Hindlimb muscle (tissue), 1 donor: ENCODE data around the gene TATDN2. TPM values are rescaled to one million over a fixed set of nuclear protein-coding genes. Genes with fewer than 3 reads are reported as not detected.
"Not testable (repeated sequence)": the region's sequence is repeated elsewhere in the genome, so short reads cannot be mapped to it uniquely, and the experiment has no call there.

Experiments used
- DNase-seq: peaks from one replicate; pipeline ENCODE4 v3.0.0-alpha.2; 2013
- polyA plus RNA-seq: library from polyadenylated mRNA; unstranded; fragments of 120-200 nt; gene quantifications from one replicate; pipeline ENCODE4 v1.2.1, GENCODE V29; 2013; ENCODE audit not compliant: insufficient read length

TATDN2 gene
- polyA plus RNA-seq, 1 donor: 18.4 TPM

- no peak for DNase-seq
Observed at GRCh38 chr3:10290481-10291176, 42.4 kb downstream of the TATDN2 start.

- no peak for DNase-seq
Observed at GRCh38 chr3:10291641-10292040, 43.4 kb downstream of the TATDN2 start.

GRCh38 chr3:10292505-10293419 is 44.5 kb downstream of the TATDN2 start, which contains the start of gene GHRL:
Gene GHRL (minus strand): TSS chr3:10292947. CDS start chr3:10290180, 2,767 bp downstream.
- no peak for DNase-seq

GRCh38 chr3:10294030-10294586 is 45.8 kb downstream of the TATDN2 start:
- DNase-seq: no peak

GRCh38 chr3:10298064-10298463 is 49.8 kb downstream of the TATDN2 start:
- not testable (repeated sequence) for DNase-seq

GRCh38 chr3:10299175-10299574 is 50.9 kb downstream of the TATDN2 start:
- DNase-seq: no peak

- no peak for DNase-seq
Observed at GRCh38 chr3:10299679-10300078, 51.4 kb downstream of the TATDN2 start.

GRCh38 chr3:10300087-10300486 is 51.8 kb downstream of the TATDN2 start:
- no peak for DNase-seq

GRCh38 chr3:10303105-10303504 is 54.8 kb downstream of the TATDN2 start:
- no peak for DNase-seq

GRCh38 chr3:10303785-10304184 is 55.5 kb downstream of the TATDN2 start:
- DNase-seq: no peak

- DNase-seq: no peak
Observed at GRCh38 chr3:10304905-10305304, 56.6 kb downstream of the TATDN2 start.

GRCh38 chr3:10305331-10305902 is 57.2 kb downstream of the TATDN2 start:
- no peak for DNase-seq

- DNase-seq: no peak
Observed at GRCh38 chr3:10306156-10306555, 57.9 kb downstream of the TATDN2 start.

GRCh38 chr3:10308678-10309077 is 60.4 kb downstream of the TATDN2 start:
- DNase-seq: no peak

- no peak for DNase-seq
Observed at GRCh38 chr3:10309736-10310135, 61.5 kb downstream of the TATDN2 start.

- DNase-seq: no peak
Observed at GRCh38 chr3:10310578-10310977, 62.3 kb downstream of the TATDN2 start.

GRCh38 chr3:10311710-10312109 is 63.5 kb downstream of the TATDN2 start:
- DNase-seq: no peak

GRCh38 chr3:10312391-10312790 is 64.1 kb downstream of the TATDN2 start:
- no peak for DNase-seq

GRCh38 chr3:10312861-10313260 is 64.6 kb downstream of the TATDN2 start:
- no peak for DNase-seq

GRCh38 chr3:10315101-10315500 is 66.8 kb downstream of the TATDN2 start:
- DNase-seq: no peak

- DNase-seq: no peak
Observed at GRCh38 chr3:10315771-10316344, 67.6 kb downstream of the TATDN2 start.

GRCh38 chr3:10317311-10317960 is 69.2 kb downstream of the TATDN2 start:
- no peak for DNase-seq
